ENCODE measurements around the gene HPN. TPM values are rescaled to one million over a fixed set of nuclear protein-coding genes. Genes with fewer than 3 reads are reported as not detected.
A peak's percentile ranks its signal among the peaks of the same experiment; 100 is the strongest.

HPN gene
- total and polyA plus RNA-seq, 2 of the 13 experiments (the other 11 are each of a cell fraction or from before 2014, with no cell fraction given) = 46.7 to 261 TPM

DNA sequence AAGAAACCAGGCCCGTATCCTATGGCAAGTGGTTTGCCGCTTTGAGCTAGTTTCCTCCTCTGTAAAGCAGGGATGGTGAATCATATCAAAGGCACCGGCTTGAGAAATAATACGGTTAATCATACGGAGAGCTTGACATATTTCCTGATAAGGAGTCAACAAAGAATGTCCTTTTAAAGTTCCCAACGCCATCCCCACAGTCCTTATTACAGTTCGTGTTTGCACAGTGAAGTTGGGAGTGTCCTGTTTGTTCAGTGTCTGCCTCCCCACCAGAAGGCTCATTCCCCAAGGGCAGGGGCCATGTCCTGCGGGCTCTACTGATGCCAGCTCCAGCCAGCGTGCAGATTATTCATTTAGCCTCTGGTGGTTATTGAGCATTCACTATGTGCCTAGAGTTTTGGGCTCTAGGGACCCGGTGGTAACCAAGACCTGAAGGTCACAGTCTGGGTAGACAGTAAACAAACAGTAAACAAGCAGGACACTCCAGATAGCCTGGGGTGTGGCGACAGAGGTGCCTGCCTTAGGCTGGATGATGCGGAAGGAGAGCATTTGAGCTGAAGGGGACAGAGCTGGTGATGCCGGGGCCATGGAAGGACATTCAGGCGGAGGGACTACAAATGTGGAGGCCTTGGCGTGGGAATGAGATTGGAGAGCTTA, 35.1 kb upstream of the HPN start (continued):
- TF ChIP-seq, protein P1, sequence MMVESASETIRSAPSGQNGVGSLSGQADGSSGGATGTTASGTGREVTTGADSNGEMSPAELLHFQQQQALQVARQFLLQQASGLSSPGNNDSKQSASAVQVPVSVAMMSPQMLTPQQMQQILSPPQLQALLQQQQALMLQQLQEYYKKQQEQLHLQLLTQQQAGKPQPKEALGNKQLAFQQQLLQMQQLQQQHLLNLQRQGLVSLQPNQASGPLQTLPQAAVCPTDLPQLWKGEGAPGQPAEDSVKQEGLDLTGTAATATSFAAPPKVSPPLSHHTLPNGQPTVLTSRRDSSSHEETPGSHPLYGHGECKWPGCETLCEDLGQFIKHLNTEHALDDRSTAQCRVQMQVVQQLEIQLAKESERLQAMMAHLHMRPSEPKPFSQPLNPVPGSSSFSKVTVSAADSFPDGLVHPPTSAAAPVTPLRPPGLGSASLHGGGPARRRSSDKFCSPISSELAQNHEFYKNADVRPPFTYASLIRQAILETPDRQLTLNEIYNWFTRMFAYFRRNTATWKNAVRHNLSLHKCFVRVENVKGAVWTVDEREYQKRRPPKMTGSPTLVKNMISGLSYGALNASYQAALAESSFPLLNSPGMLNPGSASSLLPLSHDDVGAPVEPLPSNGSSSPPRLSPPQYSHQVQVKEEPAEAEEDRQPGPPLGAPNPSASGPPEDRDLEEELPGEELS (CRISPR knock-in tag; IDR thresholded peaks at IDR 0.05) = peak; percentile 90
- peak; percentile 86 for TF ChIP-seq MED8 (CRISPR knock-in tag; IDR thresholded peaks at IDR 0.05; ENCODE audit: insufficient replicate concordance)
- TF ChIP-seq NFE2 (CRISPR knock-in tag; IDR thresholded peaks at IDR 0.05) = no peak
- TF ChIP-seq, protein P2, sequence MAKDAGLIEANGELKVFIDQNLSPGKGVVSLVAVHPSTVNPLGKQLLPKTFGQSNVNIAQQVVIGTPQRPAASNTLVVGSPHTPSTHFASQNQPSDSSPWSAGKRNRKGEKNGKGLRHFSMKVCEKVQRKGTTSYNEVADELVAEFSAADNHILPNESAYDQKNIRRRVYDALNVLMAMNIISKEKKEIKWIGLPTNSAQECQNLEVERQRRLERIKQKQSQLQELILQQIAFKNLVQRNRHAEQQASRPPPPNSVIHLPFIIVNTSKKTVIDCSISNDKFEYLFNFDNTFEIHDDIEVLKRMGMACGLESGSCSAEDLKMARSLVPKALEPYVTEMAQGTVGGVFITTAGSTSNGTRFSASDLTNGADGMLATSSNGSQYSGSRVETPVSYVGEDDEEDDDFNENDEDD (CRISPR knock-in tag; IDR thresholded peaks at IDR 0.05; ENCODE audit: borderline replicate concordance) = peak; percentile 35; the same call in 1 of the 2 replicates
- TF ChIP-seq, protein P3, sequence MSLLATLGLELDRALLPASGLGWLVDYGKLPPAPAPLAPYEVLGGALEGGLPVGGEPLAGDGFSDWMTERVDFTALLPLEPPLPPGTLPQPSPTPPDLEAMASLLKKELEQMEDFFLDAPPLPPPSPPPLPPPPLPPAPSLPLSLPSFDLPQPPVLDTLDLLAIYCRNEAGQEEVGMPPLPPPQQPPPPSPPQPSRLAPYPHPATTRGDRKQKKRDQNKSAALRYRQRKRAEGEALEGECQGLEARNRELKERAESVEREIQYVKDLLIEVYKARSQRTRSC (CRISPR knock-in tag; IDR thresholded peaks at IDR 0.05; ENCODE audit: low read depth) = no peak
- TF ChIP-seq, protein P4, sequence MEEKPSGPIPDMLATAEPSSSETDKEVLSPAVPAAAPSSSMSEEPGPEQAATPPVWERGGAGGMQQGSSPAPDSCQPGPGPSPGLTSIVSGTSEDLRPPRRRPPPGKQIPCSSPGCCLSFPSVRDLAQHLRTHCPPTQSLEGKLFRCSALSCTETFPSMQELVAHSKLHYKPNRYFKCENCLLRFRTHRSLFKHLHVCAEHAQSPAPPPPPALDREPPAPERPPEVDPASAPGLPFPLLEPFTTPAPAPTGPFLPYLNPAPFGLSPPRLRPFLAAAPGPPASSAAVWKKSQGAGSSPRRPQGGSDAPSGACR (CRISPR knock-in tag; IDR thresholded peaks at IDR 0.05) = peak; percentile 57; the same call in 1 of the 2 replicates
- TF ChIP-seq ZNF546 (CRISPR knock-in tag; conservative IDR thresholded peaks at IDR 0.05) = no peak
- 0 out of 2 replicates have a peak, but pooled peaks have one; percentile 37 for TF ChIP-seq ZNF841 (CRISPR knock-in tag; IDR thresholded peaks at IDR 0.05; ENCODE audit: borderline replicate concordance)
- TF ChIP-seq ZNF766 (CRISPR knock-in tag; IDR thresholded peaks at IDR 0.05; ENCODE audit: borderline replicate concordance) = 0 out of 2 replicates have a peak, but pooled peaks have one; percentile 56
- TF ChIP-seq ZNF746 (CRISPR knock-in tag; IDR thresholded peaks at IDR 0.05) = peak; percentile 66; the same call in 1 of the 2 replicates
- TF ChIP-seq NRL (CRISPR knock-in tag; IDR thresholded peaks at IDR 0.05; ENCODE audit: borderline replicate concordance) = no peak
- TF ChIP-seq, protein P5, sequence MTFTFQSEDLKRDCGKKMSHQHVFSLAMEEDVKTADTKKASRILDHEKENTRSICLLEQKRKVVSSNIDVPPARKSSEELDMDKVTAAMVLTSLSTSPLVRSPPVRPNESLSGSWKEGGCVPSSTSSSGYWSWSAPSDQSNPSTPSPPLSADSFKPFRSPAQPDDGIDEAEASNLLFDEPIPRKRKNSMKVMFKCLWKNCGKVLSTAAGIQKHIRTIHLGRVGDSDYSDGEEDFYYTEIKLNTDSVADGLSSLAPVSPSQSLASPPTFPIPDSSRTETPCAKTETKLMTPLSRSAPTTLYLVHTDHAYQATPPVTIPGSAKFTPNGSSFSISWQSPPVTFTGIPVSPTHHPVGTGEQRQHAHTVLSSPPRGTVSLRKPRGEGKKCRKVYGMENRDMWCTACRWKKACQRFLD (CRISPR knock-in tag; IDR thresholded peaks at IDR 0.05; ENCODE audit: borderline replicate concordance) = no peak; the same call in none of the 2 replicates
- peak; percentile 76 for TF ChIP-seq FOXK2 (IDR thresholded peaks at IDR 0.05)
- peak; percentile 78; the same call in 1 of the 2 replicates for TF ChIP-seq IRF2 (CRISPR knock-in tag; IDR thresholded peaks at IDR 0.05)
- TF ChIP-seq, protein P6, sequence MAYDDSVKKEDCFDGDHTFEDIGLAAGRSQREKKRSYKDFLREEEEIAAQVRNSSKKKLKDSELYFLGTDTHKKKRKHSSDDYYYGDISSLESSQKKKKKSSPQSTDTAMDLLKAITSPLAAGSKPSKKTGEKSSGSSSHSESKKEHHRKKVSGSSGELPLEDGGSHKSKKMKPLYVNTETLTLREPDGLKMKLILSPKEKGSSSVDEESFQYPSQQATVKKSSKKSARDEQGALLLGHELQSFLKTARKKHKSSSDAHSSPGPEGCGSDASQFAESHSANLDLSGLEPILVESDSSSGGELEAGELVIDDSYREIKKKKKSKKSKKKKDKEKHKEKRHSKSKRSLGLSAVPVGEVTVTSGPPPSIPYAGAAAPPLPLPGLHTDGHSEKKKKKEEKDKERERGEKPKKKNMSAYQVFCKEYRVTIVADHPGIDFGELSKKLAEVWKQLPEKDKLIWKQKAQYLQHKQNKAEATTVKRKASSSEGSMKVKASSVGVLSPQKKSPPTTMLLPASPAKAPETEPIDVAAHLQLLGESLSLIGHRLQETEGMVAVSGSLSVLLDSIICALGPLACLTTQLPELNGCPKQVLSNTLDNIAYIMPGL (CRISPR knock-in tag; IDR thresholded peaks at IDR 0.05; ENCODE audit: borderline replicate concordance in 1 of 2, low read depth in 1 of 2) = peak; percentile 13 to 65; a peak in 3 of 4 replicates
- no peak for TF ChIP-seq GABPB1 (CRISPR knock-in tag; IDR thresholded peaks at IDR 0.05)
